Measurements from ENCODE around the gene HCN4.
A peak's percentile ranks its signal among the peaks of the same experiment; 100 is the strongest.
"Not testable (repeated sequence)": the region's sequence is repeated elsewhere in the genome, so short reads cannot be mapped to it uniquely, and the experiment has no call there.

Gene HCN4

GRCh38 chr15:73318463-73319351 lies 50.1 kb downstream of the HCN4 start:
- peaks cover 27% of the 10 kb centered on the region for H3K27me3 Mint-ChIP-seq
- no peaks in the 10 kb centered on the region for H3K36me3 Mint-ChIP-seq (ENCODE audit: low read depth)
- no peaks in the 10 kb centered on the region for H3K9me3 Mint-ChIP-seq
- H3K4me3 Mint-ChIP-seq = no peak overlapping the region
- peak overlapping the region; percentile 31 for H3K27ac Mint-ChIP-seq
- H3K4me1 Mint-ChIP-seq (ENCODE audit: low read depth) = peaks cover 11% of the 10 kb centered on the region

DNA sequence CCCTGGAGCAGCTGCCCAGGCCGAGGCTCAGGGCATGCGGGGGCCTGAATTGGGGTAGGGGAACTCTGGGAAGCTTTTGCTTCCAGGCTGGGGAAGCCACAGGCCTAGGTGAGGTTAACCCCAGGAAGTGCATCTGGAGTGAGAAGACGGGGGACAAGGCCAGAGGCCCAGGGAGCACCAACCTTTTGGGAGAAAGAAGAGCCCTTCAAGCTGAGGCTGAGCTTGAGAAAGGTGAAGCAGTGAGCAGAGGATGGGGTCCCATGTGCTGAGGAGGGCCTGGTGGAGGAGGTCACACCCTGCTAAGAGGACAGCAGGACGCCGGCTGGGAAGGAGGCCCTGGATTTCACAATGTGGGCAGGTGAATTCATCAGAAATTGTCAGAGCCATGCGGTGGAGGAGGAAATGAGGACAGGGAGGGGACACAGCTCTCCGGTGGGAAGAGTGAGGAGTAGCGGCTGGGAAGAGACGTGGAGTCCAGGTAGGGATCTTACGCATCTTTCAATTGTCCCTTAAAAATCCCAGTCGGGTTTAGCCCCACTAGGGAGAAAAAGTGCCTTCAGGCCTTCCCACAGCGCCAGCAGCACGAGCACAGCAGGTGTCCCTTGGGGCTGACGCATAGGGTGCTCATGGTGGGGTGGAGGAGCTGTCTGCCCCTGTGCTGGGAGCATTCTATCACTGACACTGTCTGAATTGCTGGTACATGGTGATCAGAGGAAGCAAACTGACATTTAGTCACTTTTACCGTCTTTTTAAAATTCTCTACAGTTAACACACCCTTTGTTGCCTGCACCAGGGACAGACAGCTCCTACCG lies 50.9 kb downstream of the HCN4 start:
- Mint-ChIP-seq H3K27ac (no peak overlapping the region), H3K36me3 (ENCODE audit: low read depth) (no peaks in the 10 kb centered on the region), H3K9me3 (no peaks in the 10 kb centered on the region), H3K4me1 (ENCODE audit: low read depth) (peaks cover 11% of the 10 kb centered on the region), H3K4me3 (no peak overlapping the region), H3K27me3 (peaks cover 27% of the 10 kb centered on the region)

DNA sequence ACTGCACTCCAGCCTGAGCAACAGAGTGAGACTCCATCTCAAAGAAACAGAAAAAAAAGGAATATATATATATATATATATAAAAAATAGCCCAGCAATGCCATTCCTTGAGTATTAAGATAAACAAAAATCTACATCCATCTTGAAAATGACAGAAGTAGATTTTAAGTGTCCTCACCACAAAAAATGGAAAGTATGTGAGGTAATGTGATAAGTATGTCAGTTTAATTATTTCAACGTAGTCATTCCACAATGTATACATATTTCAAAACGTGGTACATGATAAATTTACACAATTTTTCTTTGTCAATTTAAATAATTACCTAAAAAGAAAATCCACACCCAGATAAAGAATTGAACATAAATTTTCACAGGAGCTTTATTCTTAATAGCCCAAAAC lies 54.9 kb downstream of the HCN4 start:
- Mint-ChIP-seq H3K4me1 (ENCODE audit: low read depth) (peaks cover 7% of the 10 kb centered on the region), H3K9me3 (no peaks in the 10 kb centered on the region), H3K4me3 (no peak overlapping the region), H3K27ac (no peak overlapping the region), H3K27me3 (peaks cover 25% of the 10 kb centered on the region), H3K36me3 (ENCODE audit: low read depth) (no peaks in the 10 kb centered on the region)

DNA sequence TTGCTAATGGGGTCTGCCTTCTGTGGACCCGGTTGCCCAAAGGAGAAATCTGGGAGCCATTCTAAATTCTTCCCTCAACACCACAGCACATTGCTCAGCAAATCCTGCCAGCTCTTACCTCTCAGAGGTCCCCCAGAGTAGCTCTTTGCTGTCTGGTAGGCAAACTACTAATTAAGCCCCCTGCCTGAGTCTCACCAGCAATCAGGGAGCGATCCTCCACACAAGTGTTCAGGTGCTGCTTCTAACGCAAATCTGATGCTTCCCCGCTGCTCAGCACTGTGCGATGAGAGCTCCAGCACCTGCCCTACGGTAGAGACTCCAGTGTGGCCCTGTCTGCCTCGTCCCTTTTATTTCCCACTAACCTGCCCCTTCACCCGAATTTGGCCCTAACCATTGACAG lies 60.5 kb downstream of the HCN4 start:
- H3K36me3 Mint-ChIP-seq (ENCODE audit: low read depth) = no peaks in the 10 kb centered on the region
- peaks cover 3% of the 10 kb centered on the region for H3K27me3 Mint-ChIP-seq
- H3K4me1 Mint-ChIP-seq (ENCODE audit: low read depth) = peaks cover 4% of the 10 kb centered on the region
- H3K9me3 Mint-ChIP-seq = no peaks in the 10 kb centered on the region
- H3K27ac Mint-ChIP-seq = no peak overlapping the region
- H3K4me3 Mint-ChIP-seq = no peak overlapping the region

GRCh38 chr15:73305331-73306211 lies 63.2 kb downstream of the HCN4 start:
- Mint-ChIP-seq H3K27me3 (no peaks in the 10 kb centered on the region), H3K9me3 (no peaks in the 10 kb centered on the region)

DNA sequence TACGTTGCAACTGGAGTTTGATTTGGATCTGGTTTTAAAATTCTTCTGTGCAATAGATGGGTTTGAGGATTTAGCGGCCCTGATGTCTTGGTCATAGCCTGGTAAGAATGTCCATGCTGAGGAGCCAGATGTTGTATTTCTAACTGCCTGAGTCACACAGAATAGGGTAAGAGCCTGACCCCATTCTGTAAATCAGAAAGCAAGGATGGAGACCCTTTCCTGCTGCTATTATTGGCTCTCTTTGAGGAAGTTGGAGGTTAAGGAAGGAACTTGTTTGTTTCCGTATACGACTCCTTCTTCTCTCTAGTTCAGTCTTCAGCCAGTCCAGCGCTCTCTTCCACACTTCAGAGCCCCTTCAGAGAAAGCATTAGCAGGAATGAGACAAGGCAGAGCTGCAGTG lies 65.1 kb downstream of the HCN4 start:
- Mint-ChIP-seq H3K27ac (no peak overlapping the region), H3K27me3 (no peaks in the 10 kb centered on the region), H3K9me3 (no peaks in the 10 kb centered on the region), H3K36me3 (ENCODE audit: low read depth) (peaks cover 7% of the 10 kb centered on the region), H3K4me3 (no peak overlapping the region), H3K4me1 (ENCODE audit: low read depth) (peaks cover 13% of the 10 kb centered on the region)

More at GRCh38 chr15:73305331-73306211, 63.2 kb downstream of the HCN4 start:
- Mint-ChIP-seq H3K4me1 (ENCODE audit: low read depth) (peaks cover 13% of the 10 kb centered on the region), H3K27ac (no peak overlapping the region), H3K4me3 (no peak overlapping the region), H3K36me3 (ENCODE audit: low read depth) (peaks cover 7% of the 10 kb centered on the region)

DNA sequence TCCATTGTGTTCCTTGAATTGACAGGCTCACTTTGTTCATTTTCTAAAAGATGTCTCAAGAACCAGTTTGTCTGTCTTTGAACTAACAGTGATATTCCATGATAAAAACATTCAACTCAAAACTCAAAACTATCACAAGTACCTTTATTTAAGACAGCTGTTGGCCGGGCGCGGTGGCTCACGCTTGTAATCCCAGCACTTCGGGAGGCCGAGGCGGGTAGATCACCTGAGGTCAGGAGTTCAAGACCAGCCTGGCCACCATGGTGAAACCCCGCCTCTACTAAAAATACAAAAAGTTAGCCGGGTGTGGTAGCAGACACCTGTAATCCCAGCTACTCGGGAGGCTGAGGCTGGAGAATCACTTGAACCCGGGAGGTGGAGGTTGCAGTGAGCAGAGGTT lies 68.5 kb downstream of the HCN4 start:
- H3K27me3 Mint-ChIP-seq; H3K4me3 Mint-ChIP-seq; H3K9me3 Mint-ChIP-seq; H3K36me3 Mint-ChIP-seq (ENCODE audit: low read depth); H3K27ac Mint-ChIP-seq: not testable (repeated sequence)
- H3K4me1 Mint-ChIP-seq (ENCODE audit: low read depth) = peaks cover 13% of the 10 kb centered on the region

- Mint-ChIP-seq H3K27me3 (no peaks in the 10 kb centered on the region), H3K4me1 (ENCODE audit: low read depth) (peaks cover 12% of the 10 kb centered on the region), H3K4me3 (no peak overlapping the region), H3K27ac (no peak overlapping the region), H3K36me3 (ENCODE audit: low read depth) (peaks cover 7% of the 10 kb centered on the region), H3K9me3 (no peaks in the 10 kb centered on the region)
These were observed 70.1 kb downstream of the HCN4 start for GRCh38 chr15:73298522-73299245.

- peaks cover 4% of the 10 kb centered on the region for H3K36me3 Mint-ChIP-seq (ENCODE audit: low read depth)
These were observed 72.0 kb downstream of the HCN4 start for GRCh38 chr15:73296609-73297353.

GRCh38 chr15:73295630-73296286 lies 73.0 kb downstream of the HCN4 start:
- Mint-ChIP-seq H3K27me3 (no peaks in the 10 kb centered on the region), H3K4me3 (no peak overlapping the region), H3K9me3 (no peaks in the 10 kb centered on the region), H3K27ac (no peak overlapping the region), H3K4me1 (ENCODE audit: low read depth) (no peaks in the 10 kb centered on the region), H3K36me3 (ENCODE audit: low read depth) (no peaks in the 10 kb centered on the region)

More at GRCh38 chr15:73296609-73297353, 72.0 kb downstream of the HCN4 start:
- Mint-ChIP-seq H3K4me1 (ENCODE audit: low read depth) (no peaks in the 10 kb centered on the region), H3K27me3 (no peaks in the 10 kb centered on the region), H3K9me3 (no peaks in the 10 kb centered on the region), H3K4me3 (no peak overlapping the region), H3K27ac (no peak overlapping the region)

- no peaks in the 10 kb centered on the region for H3K27me3 Mint-ChIP-seq
These were observed 75.0 kb downstream of the HCN4 start for GRCh38 chr15:73293773-73294172.

DNA sequence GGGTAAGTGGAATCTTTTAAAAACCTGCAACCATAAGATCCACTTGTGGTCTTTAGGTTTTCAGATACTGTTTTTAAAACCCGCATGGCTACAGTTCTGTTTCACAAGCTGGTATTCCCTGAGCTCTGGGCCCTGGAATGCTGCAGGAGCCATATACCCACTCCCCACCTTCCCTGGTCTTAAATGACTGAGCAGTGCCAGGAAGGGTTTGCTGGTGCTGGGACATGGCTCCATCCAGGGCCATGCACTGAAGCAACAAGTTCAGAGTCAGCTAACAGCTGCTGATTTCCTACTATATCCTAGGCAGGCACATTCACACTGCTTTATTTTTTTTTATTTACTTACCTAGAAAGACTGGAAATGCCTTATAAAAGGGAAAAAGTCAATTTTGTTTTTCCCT lies 77.3 kb downstream of the HCN4 start:
- Mint-ChIP-seq H3K36me3 (ENCODE audit: low read depth) (no peaks in the 10 kb centered on the region), H3K4me1 (ENCODE audit: low read depth) (peaks cover 7% of the 10 kb centered on the region), H3K27ac (no peak overlapping the region), H3K9me3 (no peaks in the 10 kb centered on the region), H3K27me3 (no peaks in the 10 kb centered on the region), H3K4me3 (no peak overlapping the region)

More at GRCh38 chr15:73293773-73294172, 75.0 kb downstream of the HCN4 start:
- no peak overlapping the region for H3K4me3 Mint-ChIP-seq
- H3K9me3 Mint-ChIP-seq = no peaks in the 10 kb centered on the region
- no peaks in the 10 kb centered on the region for H3K4me1 Mint-ChIP-seq (ENCODE audit: low read depth)
- no peak overlapping the region for H3K27ac Mint-ChIP-seq
- no peaks in the 10 kb centered on the region for H3K36me3 Mint-ChIP-seq (ENCODE audit: low read depth)

DNA sequence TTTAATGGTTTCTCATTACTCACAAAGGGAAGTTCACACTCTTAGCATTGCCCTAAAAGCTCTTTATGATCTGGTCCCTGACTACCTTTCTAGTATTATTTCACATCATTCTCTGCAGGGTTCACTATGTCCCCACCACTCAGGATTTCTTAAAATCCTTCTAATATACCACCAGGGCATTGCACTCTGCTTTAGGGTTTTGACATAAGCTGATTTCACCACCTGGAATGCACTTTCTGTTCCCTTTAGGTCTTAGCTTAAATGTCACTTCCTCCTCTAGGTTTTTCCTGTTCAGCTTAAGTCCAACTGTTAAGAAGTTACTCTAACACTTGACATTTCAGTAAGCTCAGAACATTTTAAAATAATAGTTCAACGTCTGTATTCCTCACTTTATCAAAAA lies 81.7 kb downstream of the HCN4 start:
- Mint-ChIP-seq H3K27ac (no peak overlapping the region), H3K27me3 (no peaks in the 10 kb centered on the region), H3K36me3 (ENCODE audit: low read depth) (no peaks in the 10 kb centered on the region), H3K4me3 (no peak overlapping the region), H3K9me3 (no peaks in the 10 kb centered on the region), H3K4me1 (ENCODE audit: low read depth) (peaks cover 18% of the 10 kb centered on the region)
